Mammary epithelial cell (primary cell): ENCODE data around the gene MOB2.

ENCODE experiments used
- EZH2 ChIP-seq: IDR thresholded peaks from 2 replicates; pipeline ENCODE4 v1.6.1; 2012; ENCODE audit warnings: low read length, inconsistent platforms, borderline replicate concordance
- TF ChIP-seq, protein P1 (sequence below), 2 donors: IDR thresholded peaks in 1 of 2; conservative IDR thresholded peaks in 1 of 2; 2 replicates each; pipeline ENCODE4 v1.5.1; 2011 to 2012; ENCODE audit warnings: inconsistent platforms in 2 of 2, low read length in 2 of 2, mild to moderate bottlenecking in 2 of 2, control low read depth in 1 of 2, low read depth in 1 of 2; ENCODE audit not compliant: insufficient read depth in 1 of 2; ENCODE audit errors: extremely low read depth in 1 of 2

DNA sequence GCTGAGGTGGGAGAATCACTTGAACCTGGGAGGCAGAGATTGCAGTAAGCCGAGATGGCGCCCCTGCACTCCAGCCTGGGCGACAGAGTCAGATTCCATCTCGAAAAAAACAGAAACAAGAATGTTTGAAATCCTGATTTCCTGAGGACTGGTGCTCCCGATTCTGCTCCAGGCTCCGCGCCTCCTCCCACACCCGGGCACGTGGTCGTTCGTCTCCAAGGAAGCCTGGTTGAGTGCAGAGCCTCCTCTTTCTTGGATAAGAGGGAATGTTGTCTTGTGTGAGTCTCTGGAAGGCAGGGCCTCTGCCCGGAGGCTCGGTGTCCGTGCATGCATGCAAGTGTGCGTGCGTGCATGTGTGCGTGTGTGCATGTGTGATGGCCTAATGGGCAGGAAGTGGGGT lies 66.8 kb downstream of the MOB2 start:
- no peak for TF ChIP-seq EZH2
- TF ChIP-seq, protein P1, sequence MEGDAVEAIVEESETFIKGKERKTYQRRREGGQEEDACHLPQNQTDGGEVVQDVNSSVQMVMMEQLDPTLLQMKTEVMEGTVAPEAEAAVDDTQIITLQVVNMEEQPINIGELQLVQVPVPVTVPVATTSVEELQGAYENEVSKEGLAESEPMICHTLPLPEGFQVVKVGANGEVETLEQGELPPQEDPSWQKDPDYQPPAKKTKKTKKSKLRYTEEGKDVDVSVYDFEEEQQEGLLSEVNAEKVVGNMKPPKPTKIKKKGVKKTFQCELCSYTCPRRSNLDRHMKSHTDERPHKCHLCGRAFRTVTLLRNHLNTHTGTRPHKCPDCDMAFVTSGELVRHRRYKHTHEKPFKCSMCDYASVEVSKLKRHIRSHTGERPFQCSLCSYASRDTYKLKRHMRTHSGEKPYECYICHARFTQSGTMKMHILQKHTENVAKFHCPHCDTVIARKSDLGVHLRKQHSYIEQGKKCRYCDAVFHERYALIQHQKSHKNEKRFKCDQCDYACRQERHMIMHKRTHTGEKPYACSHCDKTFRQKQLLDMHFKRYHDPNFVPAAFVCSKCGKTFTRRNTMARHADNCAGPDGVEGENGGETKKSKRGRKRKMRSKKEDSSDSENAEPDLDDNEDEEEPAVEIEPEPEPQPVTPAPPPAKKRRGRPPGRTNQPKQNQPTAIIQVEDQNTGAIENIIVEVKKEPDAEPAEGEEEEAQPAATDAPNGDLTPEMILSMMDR (conservative IDR thresholded peaks at IDR 0.05 in 1 of 2, IDR thresholded peaks at IDR 0.05 in 1 of 2; ENCODE audit: extremely low read depth in 1 of 2, insufficient read depth in 1 of 2, low read depth in 1 of 2, low read length in 2 of 2): no peak
